ENCODE measurements around the gene PIAS4.

DNA sequence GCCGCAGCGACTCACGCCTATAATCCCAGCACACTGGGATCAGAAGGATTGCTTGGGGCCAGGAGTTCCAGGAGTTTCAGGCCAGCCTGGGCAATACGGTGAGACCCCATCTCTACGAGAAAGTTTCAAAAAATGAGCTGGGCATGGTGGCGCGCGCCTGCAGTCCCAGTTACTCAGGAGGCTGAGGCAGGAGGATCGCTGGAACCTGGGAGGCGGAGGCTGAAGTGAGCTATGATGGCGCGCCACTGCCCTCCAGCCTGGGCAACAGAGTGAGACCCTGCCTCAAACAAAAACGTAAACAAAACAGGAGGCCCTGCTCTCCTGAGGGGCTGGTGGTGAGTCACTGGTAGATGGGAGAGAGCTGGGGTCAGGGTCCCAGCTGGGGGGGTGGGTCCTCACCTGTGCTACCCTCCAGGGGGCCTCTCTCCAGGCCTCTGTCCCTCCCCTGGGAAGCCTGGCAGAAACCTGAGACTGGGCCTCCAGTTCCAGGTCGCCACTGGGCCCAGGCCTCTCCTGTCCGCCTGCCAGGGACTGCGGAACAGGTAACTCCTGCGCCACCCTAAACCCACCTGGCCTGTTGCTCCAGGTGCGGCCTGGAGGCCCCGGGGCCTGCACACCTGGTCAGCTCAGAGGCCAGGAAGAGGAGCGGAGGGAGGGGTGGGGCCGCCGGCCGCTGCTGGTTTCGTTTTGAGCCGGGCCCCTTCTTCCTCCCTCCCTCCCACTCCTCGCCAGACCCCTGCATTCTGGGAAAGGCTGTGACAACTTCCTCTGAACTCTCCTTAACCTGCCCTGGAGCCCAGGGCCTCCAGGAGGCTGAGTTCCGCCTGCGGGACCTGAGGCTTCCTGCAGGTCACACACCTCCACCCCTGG is 76.4 kb downstream of the PIAS4 start:
- TF ChIP-seq, protein P1, sequence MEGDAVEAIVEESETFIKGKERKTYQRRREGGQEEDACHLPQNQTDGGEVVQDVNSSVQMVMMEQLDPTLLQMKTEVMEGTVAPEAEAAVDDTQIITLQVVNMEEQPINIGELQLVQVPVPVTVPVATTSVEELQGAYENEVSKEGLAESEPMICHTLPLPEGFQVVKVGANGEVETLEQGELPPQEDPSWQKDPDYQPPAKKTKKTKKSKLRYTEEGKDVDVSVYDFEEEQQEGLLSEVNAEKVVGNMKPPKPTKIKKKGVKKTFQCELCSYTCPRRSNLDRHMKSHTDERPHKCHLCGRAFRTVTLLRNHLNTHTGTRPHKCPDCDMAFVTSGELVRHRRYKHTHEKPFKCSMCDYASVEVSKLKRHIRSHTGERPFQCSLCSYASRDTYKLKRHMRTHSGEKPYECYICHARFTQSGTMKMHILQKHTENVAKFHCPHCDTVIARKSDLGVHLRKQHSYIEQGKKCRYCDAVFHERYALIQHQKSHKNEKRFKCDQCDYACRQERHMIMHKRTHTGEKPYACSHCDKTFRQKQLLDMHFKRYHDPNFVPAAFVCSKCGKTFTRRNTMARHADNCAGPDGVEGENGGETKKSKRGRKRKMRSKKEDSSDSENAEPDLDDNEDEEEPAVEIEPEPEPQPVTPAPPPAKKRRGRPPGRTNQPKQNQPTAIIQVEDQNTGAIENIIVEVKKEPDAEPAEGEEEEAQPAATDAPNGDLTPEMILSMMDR (tag by site-specific recombination; IDR thresholded peaks at IDR 0.05) = no peak
- no peak for TF ChIP-seq ZNF16 (tag by site-specific recombination; IDR thresholded peaks at IDR 0.05; ENCODE audit: low read depth)
- no peak for TF ChIP-seq ZNF157 (tag by site-specific recombination; IDR thresholded peaks at IDR 0.05)
- TF ChIP-seq, protein P2, sequence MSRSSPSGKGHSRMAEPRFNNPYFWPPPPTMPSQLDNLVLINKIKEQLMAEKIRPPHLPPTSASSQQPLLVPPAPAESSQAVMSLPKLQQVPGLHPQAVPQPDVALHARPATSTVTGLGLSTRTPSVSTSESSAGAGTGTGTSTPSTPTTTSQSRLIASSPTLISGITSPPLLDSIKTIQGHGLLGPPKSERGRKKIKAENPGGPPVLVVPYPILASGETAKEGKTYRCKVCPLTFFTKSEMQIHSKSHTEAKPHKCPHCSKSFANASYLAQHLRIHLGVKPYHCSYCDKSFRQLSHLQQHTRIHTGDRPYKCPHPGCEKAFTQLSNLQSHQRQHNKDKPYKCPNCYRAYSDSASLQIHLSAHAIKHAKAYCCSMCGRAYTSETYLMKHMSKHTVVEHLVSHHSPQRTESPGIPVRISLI (tag by site-specific recombination; IDR thresholded peaks at IDR 0.05) = no peak
- no peak for TF ChIP-seq ZNF76 (tag by site-specific recombination; IDR thresholded peaks at IDR 0.05; ENCODE audit: borderline replicate concordance, low read depth)
- TF ChIP-seq ZNF585B (tag by site-specific recombination; IDR thresholded peaks at IDR 0.05) = no peak
- no peak for TF ChIP-seq ZNF138 (tag by site-specific recombination; IDR thresholded peaks at IDR 0.05; ENCODE audit: borderline replicate concordance)
- TF ChIP-seq, protein P3, sequence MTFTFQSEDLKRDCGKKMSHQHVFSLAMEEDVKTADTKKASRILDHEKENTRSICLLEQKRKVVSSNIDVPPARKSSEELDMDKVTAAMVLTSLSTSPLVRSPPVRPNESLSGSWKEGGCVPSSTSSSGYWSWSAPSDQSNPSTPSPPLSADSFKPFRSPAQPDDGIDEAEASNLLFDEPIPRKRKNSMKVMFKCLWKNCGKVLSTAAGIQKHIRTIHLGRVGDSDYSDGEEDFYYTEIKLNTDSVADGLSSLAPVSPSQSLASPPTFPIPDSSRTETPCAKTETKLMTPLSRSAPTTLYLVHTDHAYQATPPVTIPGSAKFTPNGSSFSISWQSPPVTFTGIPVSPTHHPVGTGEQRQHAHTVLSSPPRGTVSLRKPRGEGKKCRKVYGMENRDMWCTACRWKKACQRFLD (tag by site-specific recombination; IDR thresholded peaks at IDR 0.05) = no peak
- TF ChIP-seq ZNF121 (tag by site-specific recombination; IDR thresholded peaks at IDR 0.05) = peak; percentile 97
- TF ChIP-seq, protein P4, sequence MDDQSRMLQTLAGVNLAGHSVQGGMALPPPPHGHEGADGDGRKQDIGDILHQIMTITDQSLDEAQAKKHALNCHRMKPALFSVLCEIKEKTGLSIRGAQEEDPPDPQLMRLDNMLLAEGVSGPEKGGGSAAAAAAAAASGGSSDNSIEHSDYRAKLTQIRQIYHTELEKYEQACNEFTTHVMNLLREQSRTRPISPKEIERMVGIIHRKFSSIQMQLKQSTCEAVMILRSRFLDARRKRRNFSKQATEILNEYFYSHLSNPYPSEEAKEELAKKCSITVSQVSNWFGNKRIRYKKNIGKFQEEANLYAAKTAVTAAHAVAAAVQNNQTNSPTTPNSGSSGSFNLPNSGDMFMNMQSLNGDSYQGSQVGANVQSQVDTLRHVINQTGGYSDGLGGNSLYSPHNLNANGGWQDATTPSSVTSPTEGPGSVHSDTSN (CRISPR knock-in tag; IDR thresholded peaks at IDR 0.05) = no peak

Data from HEK293 (cell line).